HepG2 (cell line): ENCODE data around the gene AJM1. TPM values are rescaled to one million over a fixed set of nuclear protein-coding genes. Genes with fewer than 3 reads are reported as not detected.
A peak's percentile ranks its signal among the peaks of the same experiment; 100 is the strongest.

Source experiments
- ASH2L ChIP-seq: fragments of 300-600, 200-600 bp; sonication (generic); IDR thresholded peaks from 2 replicates; pipeline ENCODE4 v1.7.0; 2017; ENCODE audit warnings: low read depth, mild to moderate bottlenecking, moderate library complexity, mixed read lengths, low read length; ENCODE audit not compliant: insufficient read length
- CEBPB ChIP-seq: IDR thresholded peaks from 2 replicates; pipeline ENCODE4 v1.6.1; 2011; ENCODE audit warnings: low read depth, low read length, improper control_type of control experiment, borderline replicate concordance
- GATAD2A ChIP-seq: IDR thresholded peaks from 2 replicates; pipeline ENCODE4 v1.6.1; 2016
- IRF9 ChIP-seq: sonication (generic); formaldehyde crosslinking; IDR thresholded peaks from 2 replicates; pipeline ENCODE4 v1.8.0; 2022; ENCODE audit warnings: missing genetic modification reagents, mild to moderate bottlenecking, borderline replicate concordance
- KDM1A ChIP-seq: IDR thresholded peaks from 2 replicates; pipeline ENCODE4 v1.6.1; 2016; ENCODE audit warnings: missing compliant biosample characterization
- MBNL3 ChIP-seq: fragments of 250-450 bp; sonication (Bioruptor Pico); conservative IDR thresholded peaks from 2 replicates; pipeline ENCODE4 v1.8.0; 2022; ENCODE audit warnings: mild to moderate bottlenecking, inconsistent platforms
- RBFOX2 ChIP-seq: fragments of 200-400 bp; formaldehyde crosslinking; IDR thresholded peaks from 2 replicates; pipeline ENCODE4 v1.6.1; 2017; ENCODE audit warnings: low read depth, mild to moderate bottlenecking, low read length
- SIN3A ChIP-seq: IDR thresholded peaks from 2 replicates; pipeline ENCODE4 v1.6.1; 2011; ENCODE audit warnings: low read depth, mild to moderate bottlenecking, control low read depth, low read length, borderline replicate concordance
- SOX5 ChIP-seq: IDR thresholded peaks from 2 replicates; pipeline ENCODE4 v1.6.1; 2016; ENCODE audit warnings: borderline replicate concordance
- YY1 ChIP-seq: IDR thresholded peaks from 2 replicates; pipeline ENCODE4 v1.6.1; 2011; ENCODE audit warnings: low read length, low read depth, moderate library complexity, mild to moderate bottlenecking; ENCODE audit not compliant: insufficient read depth, insufficient replicate concordance
- ZBTB39 ChIP-seq: sonication (generic); formaldehyde crosslinking; IDR thresholded peaks from 2 replicates; pipeline ENCODE4 v1.5.0; 2020; ENCODE audit warnings: missing genetic modification reagents
- ZNF143 ChIP-seq: sonication (generic); formaldehyde crosslinking; IDR thresholded peaks from 2 replicates; pipeline ENCODE4 v1.4.0; 2020; ENCODE audit warnings: missing genetic modification reagents
- ZNF224 ChIP-seq: sonication (generic); formaldehyde crosslinking; IDR thresholded peaks from 2 replicates; pipeline ENCODE4 v1.5.0; 2020; ENCODE audit warnings: mild to moderate bottlenecking, missing genetic modification reagents
- ZNF616 ChIP-seq: sonication (generic); formaldehyde crosslinking; IDR thresholded peaks from 2 replicates; pipeline ENCODE4 v1.5.0; 2020; ENCODE audit warnings: low read depth, mild to moderate bottlenecking, missing genetic modification reagents
- polyA plus RNA-seq, 8 experiments: library from polyadenylated mRNA; depleted of rRNA in 3 of 8; stranded (reverse) in 7 of 8; unstranded in 1 of 8; fragments of >200 nt; fragmentation: Illumina TruSeq in 4 of 8; extraction: Trizol in 4 of 8; gene quantifications; 2 replicates each; pipeline versions ENCODE4 v1.2.1 to v1.2.3, GENCODE V29; 2011 to 2016; ENCODE audit warnings: low read depth in 4 of 8, missing spikeins in 1 of 8, mixed read lengths in 1 of 8; ENCODE audit not compliant: insufficient read depth in 1 of 8
- total RNA-seq, 5 experiments: library from RNA; depleted of rRNA; stranded (reverse); fragments of >200 nt; fragmentation: Illumina TruSeq; extraction: Trizol; gene quantifications; 2 replicates each; pipeline ENCODE4 v1.2.3, GENCODE V29; 2016; ENCODE audit warnings: low read depth in 1 of 5
- TF ChIP-seq, protein P1 (sequence below): sonication (generic); formaldehyde crosslinking; IDR thresholded peaks from 2 replicates; pipeline ENCODE4; 2020; ENCODE audit warnings: missing genetic modification reagents, mild to moderate bottlenecking, borderline replicate concordance
- TF ChIP-seq, protein P2 (sequence below): sonication (generic); formaldehyde crosslinking; IDR thresholded peaks from 2 replicates; pipeline ENCODE4 v1.4.0; 2020; ENCODE audit warnings: missing genetic modification reagents, mild to moderate bottlenecking, borderline replicate concordance
- TF ChIP-seq, protein P3 (sequence below): sonication (generic); formaldehyde crosslinking; IDR thresholded peaks from 2 replicates; pipeline ENCODE4 v1.4.0; 2020; ENCODE audit warnings: mild to moderate bottlenecking, missing genetic modification reagents, borderline replicate concordance

AJM1 gene
- total and polyA plus RNA-seq, 2 of the 13 experiments (the other 11 are each of a cell fraction or from before 2014, with no cell fraction given) = 1.1 to 1.2 TPM

- TF ChIP-seq, protein P1, sequence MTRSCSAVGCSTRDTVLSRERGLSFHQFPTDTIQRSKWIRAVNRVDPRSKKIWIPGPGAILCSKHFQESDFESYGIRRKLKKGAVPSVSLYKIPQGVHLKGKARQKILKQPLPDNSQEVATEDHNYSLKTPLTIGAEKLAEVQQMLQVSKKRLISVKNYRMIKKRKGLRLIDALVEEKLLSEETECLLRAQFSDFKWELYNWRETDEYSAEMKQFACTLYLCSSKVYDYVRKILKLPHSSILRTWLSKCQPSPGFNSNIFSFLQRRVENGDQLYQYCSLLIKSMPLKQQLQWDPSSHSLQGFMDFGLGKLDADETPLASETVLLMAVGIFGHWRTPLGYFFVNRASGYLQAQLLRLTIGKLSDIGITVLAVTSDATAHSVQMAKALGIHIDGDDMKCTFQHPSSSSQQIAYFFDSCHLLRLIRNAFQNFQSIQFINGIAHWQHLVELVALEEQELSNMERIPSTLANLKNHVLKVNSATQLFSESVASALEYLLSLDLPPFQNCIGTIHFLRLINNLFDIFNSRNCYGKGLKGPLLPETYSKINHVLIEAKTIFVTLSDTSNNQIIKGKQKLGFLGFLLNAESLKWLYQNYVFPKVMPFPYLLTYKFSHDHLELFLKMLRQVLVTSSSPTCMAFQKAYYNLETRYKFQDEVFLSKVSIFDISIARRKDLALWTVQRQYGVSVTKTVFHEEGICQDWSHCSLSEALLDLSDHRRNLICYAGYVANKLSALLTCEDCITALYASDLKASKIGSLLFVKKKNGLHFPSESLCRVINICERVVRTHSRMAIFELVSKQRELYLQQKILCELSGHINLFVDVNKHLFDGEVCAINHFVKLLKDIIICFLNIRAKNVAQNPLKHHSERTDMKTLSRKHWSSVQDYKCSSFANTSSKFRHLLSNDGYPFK (CRISPR knock-in tag) = no peak
- TF ChIP-seq MBNL3 (CRISPR knock-in tag) (no peak), GATAD2A (CRISPR knock-in tag) (no peak), ASH2L (no peak), ZBTB39 (no peak), KDM1A (no peak), ZNF616 (no peak), YY1 (no peak), IRF9 (CRISPR knock-in tag) (no peak; the same call in 1 of the 2 replicates), ZNF143 (CRISPR knock-in tag) (peak; percentile 16; the same call in 1 of the 2 replicates), ZNF224 (CRISPR knock-in tag) (no peak), SIN3A (0 out of 2 replicates have a peak, but pooled peaks have one; percentile 29), SOX5 (peak; percentile 20; the same call in 1 of the 2 replicates), CEBPB (no peak), RBFOX2 (0 out of 2 replicates have a peak, but pooled peaks have one; percentile 2)
- TF ChIP-seq, protein P2, sequence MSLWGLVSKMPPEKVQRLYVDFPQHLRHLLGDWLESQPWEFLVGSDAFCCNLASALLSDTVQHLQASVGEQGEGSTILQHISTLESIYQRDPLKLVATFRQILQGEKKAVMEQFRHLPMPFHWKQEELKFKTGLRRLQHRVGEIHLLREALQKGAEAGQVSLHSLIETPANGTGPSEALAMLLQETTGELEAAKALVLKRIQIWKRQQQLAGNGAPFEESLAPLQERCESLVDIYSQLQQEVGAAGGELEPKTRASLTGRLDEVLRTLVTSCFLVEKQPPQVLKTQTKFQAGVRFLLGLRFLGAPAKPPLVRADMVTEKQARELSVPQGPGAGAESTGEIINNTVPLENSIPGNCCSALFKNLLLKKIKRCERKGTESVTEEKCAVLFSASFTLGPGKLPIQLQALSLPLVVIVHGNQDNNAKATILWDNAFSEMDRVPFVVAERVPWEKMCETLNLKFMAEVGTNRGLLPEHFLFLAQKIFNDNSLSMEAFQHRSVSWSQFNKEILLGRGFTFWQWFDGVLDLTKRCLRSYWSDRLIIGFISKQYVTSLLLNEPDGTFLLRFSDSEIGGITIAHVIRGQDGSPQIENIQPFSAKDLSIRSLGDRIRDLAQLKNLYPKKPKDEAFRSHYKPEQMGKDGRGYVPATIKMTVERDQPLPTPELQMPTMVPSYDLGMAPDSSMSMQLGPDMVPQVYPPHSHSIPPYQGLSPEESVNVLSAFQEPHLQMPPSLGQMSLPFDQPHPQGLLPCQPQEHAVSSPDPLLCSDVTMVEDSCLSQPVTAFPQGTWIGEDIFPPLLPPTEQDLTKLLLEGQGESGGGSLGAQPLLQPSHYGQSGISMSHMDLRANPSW (CRISPR knock-in tag) = no peak
- TF ChIP-seq, protein P3, sequence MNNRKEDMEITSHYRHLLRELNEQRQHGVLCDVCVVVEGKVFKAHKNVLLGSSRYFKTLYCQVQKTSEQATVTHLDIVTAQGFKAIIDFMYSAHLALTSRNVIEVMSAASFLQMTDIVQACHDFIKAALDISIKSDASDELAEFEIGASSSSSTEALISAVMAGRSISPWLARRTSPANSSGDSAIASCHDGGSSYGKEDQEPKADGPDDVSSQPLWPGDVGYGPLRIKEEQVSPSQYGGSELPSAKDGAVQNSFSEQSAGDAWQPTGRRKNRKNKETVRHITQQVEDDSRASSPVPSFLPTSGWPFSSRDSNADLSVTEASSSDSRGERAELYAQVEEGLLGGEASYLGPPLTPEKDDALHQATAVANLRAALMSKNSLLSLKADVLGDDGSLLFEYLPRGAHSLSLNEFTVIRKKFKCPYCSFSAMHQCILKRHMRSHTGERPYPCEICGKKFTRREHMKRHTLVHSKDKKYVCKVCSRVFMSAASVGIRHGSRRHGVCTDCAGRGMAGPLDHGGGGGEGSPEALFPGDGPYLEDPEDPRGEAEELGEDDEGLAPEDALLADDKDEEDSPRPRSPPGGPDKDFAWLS (CRISPR knock-in tag) = no peak
Measured at GRCh38 chr9:136881691-136882108, 39.4 kb downstream of the AJM1 start (continued).
